Neural progenitor cell (in vitro differentiated cells): ENCODE measurements around the gene SPEN. TPM values are rescaled to one million over a fixed set of nuclear protein-coding genes. Genes with fewer than 3 reads are reported as not detected.

Source experiments
- DNase-seq: peaks from one replicate; pipeline ENCODE4 v3.0.0-alpha.2; 2016; ENCODE audit warnings: low spot score
- H2AFZ ChIP-seq: fragments of 200-600 bp; sonication (generic); replicated peaks from 2 replicates; pipeline ENCODE4 v1.6.1; 2016; ENCODE audit warnings: antibody characterized with exemption
- H3F3A ChIP-seq: fragments of 200-600 bp; sonication (generic); 2 replicates; pipeline ENCODE4 v1.6.1; 2016; ENCODE audit warnings: antibody characterized with exemption, low read depth
- H3K27ac ChIP-seq: fragments of 200-600 bp; sonication (generic); 2 replicates; pipeline ENCODE4 v1.5.1; 2016; ENCODE audit warnings: mild to moderate bottlenecking
- H3K27me3 ChIP-seq: fragments of 200-600 bp; sonication (generic); 2 replicates; pipeline ENCODE4 v1.6.1; 2016; ENCODE audit warnings: mild to moderate bottlenecking, moderate library complexity
- H3K36me3 ChIP-seq: fragments of 200-600 bp; sonication (generic); 2 replicates; pipeline ENCODE4 v1.5.1; 2016
- H3K4me1 ChIP-seq: fragments of 200-600 bp; sonication (generic); 2 replicates; pipeline ENCODE4 v1.6.1; 2016; ENCODE audit warnings: mixed run types
- H3K4me2 ChIP-seq: fragments of 200-600 bp; sonication (generic); 2 replicates; pipeline ENCODE4 v1.6.1; 2016
- H3K4me3 ChIP-seq: fragments of 200-600 bp; sonication (generic); 2 replicates; pipeline ENCODE4 v1.5.1; 2016
- H3K79me2 ChIP-seq: fragments of 200-600 bp; sonication (generic); 2 replicates; pipeline ENCODE4 v1.6.1; 2016; ENCODE audit warnings: low read depth
- H3K9ac ChIP-seq: fragments of 200-600 bp; sonication (generic); 2 replicates; pipeline ENCODE4 v1.6.1; 2016
- H3K9me3 ChIP-seq: fragments of 200-600 bp; sonication (generic); 2 replicates; pipeline ENCODE4 v1.5.1; 2016; ENCODE audit warnings: low read depth
- H4K20me1 ChIP-seq: fragments of 200-600 bp; sonication (generic); 2 replicates; pipeline ENCODE4 v1.6.1; 2016; ENCODE audit warnings: low read depth
- H3K27ac Mint-ChIP-seq: 3 replicates; pipeline ENCODE4 v1.8.0; 2021; ENCODE audit warnings: mixed read lengths
- H3K27me3 Mint-ChIP-seq: 2 replicates; pipeline ENCODE4 v1.8.0; 2022; ENCODE audit warnings: low read depth, mild to moderate bottlenecking, inconsistent platforms, moderate library complexity, mixed read lengths; ENCODE audit not compliant: insufficient read depth
- H3K36me3 Mint-ChIP-seq: 3 replicates; pipeline ENCODE4 v1.8.0; 2021; ENCODE audit warnings: mixed read lengths
- H3K4me1 Mint-ChIP-seq: 3 replicates; pipeline ENCODE4 v1.8.0; 2021; ENCODE audit warnings: mixed read lengths
- H3K4me3 Mint-ChIP-seq: 3 replicates; pipeline ENCODE4 v1.8.0; 2021; ENCODE audit warnings: mild to moderate bottlenecking, moderate library complexity, mixed read lengths
- H3K9me3 Mint-ChIP-seq: 3 replicates; pipeline ENCODE4 v1.8.0; 2020; ENCODE audit warnings: mixed read lengths
- EZH2 ChIP-seq: fragments of 200-600 bp; sonication (generic); IDR thresholded peaks from 2 replicates; pipeline ENCODE4 v1.6.1; 2017; ENCODE audit warnings: antibody characterized with exemption, mild to moderate bottlenecking, moderate library complexity
- EZH2phosphoT487 ChIP-seq: fragments of 200-600 bp; sonication (generic); IDR thresholded peaks from 2 replicates; pipeline ENCODE4 v1.6.1; 2017; ENCODE audit warnings: antibody characterized with exemption
- total RNA-seq: library from RNA; depleted of rRNA; stranded (reverse); fragments of >200 nt; gene quantifications from 2 replicates; pipeline ENCODE4 v1.2.3, GENCODE V29; 2015; ENCODE audit warnings: low replicate concordance
- TF ChIP-seq, protein P1 (sequence below): fragments of 200-600 bp; sonication (generic); IDR thresholded peaks from 2 replicates; pipeline ENCODE4 v1.5.1; 2017; ENCODE audit warnings: antibody characterized with exemption, mild to moderate bottlenecking

SPEN gene
- total RNA-seq, 1 donor from 2014 or later = 59.6 TPM

DNA sequence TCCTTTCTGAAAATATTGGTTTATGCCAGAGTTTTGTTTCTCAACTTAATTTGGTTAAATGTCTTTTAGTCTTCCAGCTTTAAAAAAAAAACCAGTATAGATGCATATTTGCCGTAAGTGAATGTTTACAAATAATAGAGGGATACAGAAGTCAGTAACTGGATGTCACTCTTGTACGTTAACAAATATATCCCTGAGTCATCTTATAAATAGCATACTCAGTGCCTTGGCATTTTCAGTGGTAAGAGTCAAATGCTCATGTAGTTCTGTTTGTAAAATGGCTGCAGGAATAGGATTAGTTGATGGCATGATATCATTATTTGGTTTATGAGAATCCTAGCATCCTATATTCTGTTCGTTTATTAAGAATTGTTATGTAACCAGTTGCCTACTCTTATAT lies 55.4 kb downstream of the SPEN start:
- Mint-ChIP-seq H3K4me1 (peaks cover 13% of the 10 kb centered on the region), H3K36me3 (peaks cover 11% of the 10 kb centered on the region), H3K27ac (no peak overlapping the region), H3K27me3 (no peaks in the 10 kb centered on the region), H3K4me3 (no peak overlapping the region), H3K9me3 (no peaks in the 10 kb centered on the region)
- Histone ChIP-seq H2AFZ (no peak overlapping the region), H4K20me1 (peaks cover 93% of the 10 kb centered on the region), H3K27me3 (no peaks in the 10 kb centered on the region), H3K4me1 (no peaks in the 10 kb centered on the region), H3F3A (no peaks in the 10 kb centered on the region), H3K27ac (no peak overlapping the region), H3K4me3 (no peak overlapping the region), H3K79me2 (peaks cover 100% of the 10 kb centered on the region), H3K36me3 (peaks cover 2% of the 10 kb centered on the region), H3K9ac (no peak overlapping the region), H3K4me2 (no peak overlapping the region), H3K9me3 (no peaks in the 10 kb centered on the region)
- no peak for DNase-seq
- TF ChIP-seq EZH2 (no peak), EZH2phosphoT487 (no peak)
- TF ChIP-seq, protein P1, sequence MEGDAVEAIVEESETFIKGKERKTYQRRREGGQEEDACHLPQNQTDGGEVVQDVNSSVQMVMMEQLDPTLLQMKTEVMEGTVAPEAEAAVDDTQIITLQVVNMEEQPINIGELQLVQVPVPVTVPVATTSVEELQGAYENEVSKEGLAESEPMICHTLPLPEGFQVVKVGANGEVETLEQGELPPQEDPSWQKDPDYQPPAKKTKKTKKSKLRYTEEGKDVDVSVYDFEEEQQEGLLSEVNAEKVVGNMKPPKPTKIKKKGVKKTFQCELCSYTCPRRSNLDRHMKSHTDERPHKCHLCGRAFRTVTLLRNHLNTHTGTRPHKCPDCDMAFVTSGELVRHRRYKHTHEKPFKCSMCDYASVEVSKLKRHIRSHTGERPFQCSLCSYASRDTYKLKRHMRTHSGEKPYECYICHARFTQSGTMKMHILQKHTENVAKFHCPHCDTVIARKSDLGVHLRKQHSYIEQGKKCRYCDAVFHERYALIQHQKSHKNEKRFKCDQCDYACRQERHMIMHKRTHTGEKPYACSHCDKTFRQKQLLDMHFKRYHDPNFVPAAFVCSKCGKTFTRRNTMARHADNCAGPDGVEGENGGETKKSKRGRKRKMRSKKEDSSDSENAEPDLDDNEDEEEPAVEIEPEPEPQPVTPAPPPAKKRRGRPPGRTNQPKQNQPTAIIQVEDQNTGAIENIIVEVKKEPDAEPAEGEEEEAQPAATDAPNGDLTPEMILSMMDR = no peak

GRCh38 chr1:15908597-15908996 lies 61.1 kb downstream of the SPEN start:
- Mint-ChIP-seq H3K9me3 (no peaks in the 10 kb centered on the region), H3K4me1 (no peaks in the 10 kb centered on the region), H3K4me3 (no peak overlapping the region), H3K36me3 (peaks cover 27% of the 10 kb centered on the region), H3K27me3 (no peaks in the 10 kb centered on the region), H3K27ac (no peak overlapping the region)
- Histone ChIP-seq H3K27ac (no peak overlapping the region), H3K79me2 (peaks cover 90% of the 10 kb centered on the region), H3K4me2 (no peak overlapping the region), H2AFZ (no peak overlapping the region), H4K20me1 (peaks cover 65% of the 10 kb centered on the region), H3K9ac (no peak overlapping the region), H3K36me3 (peaks cover 18% of the 10 kb centered on the region), H3F3A (no peaks in the 10 kb centered on the region), H3K4me3 (no peak overlapping the region), H3K4me1 (no peaks in the 10 kb centered on the region), H3K9me3 (no peaks in the 10 kb centered on the region), H3K27me3 (no peaks in the 10 kb centered on the region)
- TF ChIP-seq, protein P1 = no peak
- no peak for TF ChIP-seq EZH2phosphoT487
- no peak for TF ChIP-seq EZH2
- DNase-seq = no peak

DNA sequence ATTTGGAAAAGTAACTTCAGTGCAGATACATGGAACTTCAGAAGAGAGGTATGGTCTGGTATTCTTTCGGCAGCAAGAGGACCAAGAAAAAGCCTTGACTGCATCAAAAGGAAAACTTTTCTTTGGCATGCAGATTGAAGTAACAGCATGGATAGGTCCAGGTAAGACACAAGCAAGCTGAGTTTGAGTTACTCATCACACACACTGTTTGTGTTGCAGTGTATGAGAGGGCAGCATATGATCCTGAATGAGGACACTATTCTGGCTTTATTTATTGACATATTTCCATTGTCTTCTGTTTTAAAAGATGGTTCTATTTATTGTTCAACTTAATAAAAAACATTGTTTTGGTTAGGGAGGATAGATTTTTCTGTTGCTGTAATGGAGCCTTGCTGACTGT lies 63.6 kb downstream of the SPEN start:
- no peak overlapping the region for H3K4me3 ChIP-seq
- Mint-ChIP-seq H3K4me1 (no peaks in the 10 kb centered on the region), H3K36me3 (peaks cover 31% of the 10 kb centered on the region), H3K4me3 (no peak overlapping the region), H3K27me3 (no peaks in the 10 kb centered on the region), H3K27ac (no peak overlapping the region), H3K9me3 (no peaks in the 10 kb centered on the region)
- H3K79me2 ChIP-seq = peaks cover 68% of the 10 kb centered on the region
- no peak overlapping the region for H2AFZ ChIP-seq
- no peaks in the 10 kb centered on the region for H3K27me3 ChIP-seq
- no peak for TF ChIP-seq EZH2phosphoT487
- TF ChIP-seq, protein P1 = no peak
- TF ChIP-seq EZH2 = no peak
- no peak for DNase-seq
- H3K36me3 ChIP-seq = peaks cover 18% of the 10 kb centered on the region
- H4K20me1 ChIP-seq = peaks cover 44% of the 10 kb centered on the region
- no peaks in the 10 kb centered on the region for H3F3A ChIP-seq
- no peak overlapping the region for H3K27ac ChIP-seq
- H3K9me3 ChIP-seq = no peaks in the 10 kb centered on the region
- H3K4me1 ChIP-seq = no peaks in the 10 kb centered on the region
- H3K4me2 ChIP-seq = no peak overlapping the region
- H3K9ac ChIP-seq = no peak overlapping the region
